ENCODE data around the gene IL1RAPL1.

Gene IL1RAPL1

DNA sequence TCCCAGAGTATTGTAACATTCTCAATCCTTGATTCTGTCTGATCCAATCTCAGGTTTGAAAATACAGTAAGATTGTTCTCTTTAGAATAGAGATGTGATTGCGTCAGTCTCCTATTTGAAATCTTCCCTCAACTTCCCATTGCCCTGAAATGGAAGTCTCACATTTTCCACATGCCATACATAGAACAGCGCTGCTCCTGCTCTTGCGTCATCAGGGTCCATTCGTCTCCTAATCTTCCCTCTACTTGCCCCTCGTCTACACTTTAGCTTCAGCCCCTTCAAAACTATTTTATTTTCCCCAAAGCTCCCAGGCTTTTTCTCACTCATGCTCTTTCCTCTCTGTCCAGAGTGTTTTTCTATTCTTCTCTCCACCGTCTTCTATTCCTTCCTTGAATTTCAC is 1326.4 kb downstream of the IL1RAPL1 start:
- Histone ChIP-seq H3K79me2 (ENCODE audit: insufficient read depth, low read length) (no peaks in the 10 kb centered on the region), H3K4me3 (ENCODE audit: low read length, poor library complexity, severe bottlenecking) (no peak overlapping the region), H4K20me1 (ENCODE audit: insufficient read depth, low read length, poor library complexity, severe bottlenecking) (no peaks in the 10 kb centered on the region), H3K27me3 (ENCODE audit: insufficient read depth, low read length, poor library complexity, severe bottlenecking) (no peaks in the 10 kb centered on the region), H3K9me3 (ENCODE audit: insufficient read depth, low read depth, low read length) (no peaks in the 10 kb centered on the region), H3F3A (ENCODE audit: low read depth) (no peaks in the 10 kb centered on the region), H2AFZ (ENCODE audit: low read length) (no peak overlapping the region), H3K9me2 (replicated peaks; ENCODE audit: low read depth, low read length) (no peaks in the 10 kb centered on the region), H3K9ac (ENCODE audit: low read depth, low read length, poor library complexity, severe bottlenecking) (no peak overlapping the region), H3K4me1 (ENCODE audit: insufficient read depth, low read length, poor library complexity, severe bottlenecking) (no peaks in the 10 kb centered on the region), H3K4me2 (ENCODE audit: low read depth, low read length, poor library complexity, severe bottlenecking) (no peak overlapping the region), H3K36me3 (ENCODE audit: insufficient read depth, low read length) (no peaks in the 10 kb centered on the region)
- TF ChIP-seq EZH2phosphoT487 (IDR thresholded peaks at IDR 0.05; ENCODE audit: borderline replicate concordance), result no peak
- TF ChIP-seq, protein P1, sequence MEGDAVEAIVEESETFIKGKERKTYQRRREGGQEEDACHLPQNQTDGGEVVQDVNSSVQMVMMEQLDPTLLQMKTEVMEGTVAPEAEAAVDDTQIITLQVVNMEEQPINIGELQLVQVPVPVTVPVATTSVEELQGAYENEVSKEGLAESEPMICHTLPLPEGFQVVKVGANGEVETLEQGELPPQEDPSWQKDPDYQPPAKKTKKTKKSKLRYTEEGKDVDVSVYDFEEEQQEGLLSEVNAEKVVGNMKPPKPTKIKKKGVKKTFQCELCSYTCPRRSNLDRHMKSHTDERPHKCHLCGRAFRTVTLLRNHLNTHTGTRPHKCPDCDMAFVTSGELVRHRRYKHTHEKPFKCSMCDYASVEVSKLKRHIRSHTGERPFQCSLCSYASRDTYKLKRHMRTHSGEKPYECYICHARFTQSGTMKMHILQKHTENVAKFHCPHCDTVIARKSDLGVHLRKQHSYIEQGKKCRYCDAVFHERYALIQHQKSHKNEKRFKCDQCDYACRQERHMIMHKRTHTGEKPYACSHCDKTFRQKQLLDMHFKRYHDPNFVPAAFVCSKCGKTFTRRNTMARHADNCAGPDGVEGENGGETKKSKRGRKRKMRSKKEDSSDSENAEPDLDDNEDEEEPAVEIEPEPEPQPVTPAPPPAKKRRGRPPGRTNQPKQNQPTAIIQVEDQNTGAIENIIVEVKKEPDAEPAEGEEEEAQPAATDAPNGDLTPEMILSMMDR (conservative IDR thresholded peaks at IDR 0.05; ENCODE audit: low read length), result no peak

GRCh38 chrX:29922607-29923006 is 1335.4 kb downstream of the IL1RAPL1 start:
- Histone ChIP-seq H3F3A (ENCODE audit: low read depth) (no peaks in the 10 kb centered on the region), H3K4me2 (ENCODE audit: low read depth, low read length, poor library complexity, severe bottlenecking) (no peak overlapping the region), H3K27me3 (ENCODE audit: insufficient read depth, low read length, poor library complexity, severe bottlenecking) (no peaks in the 10 kb centered on the region), H3K4me3 (ENCODE audit: low read length, poor library complexity, severe bottlenecking) (no peak overlapping the region), H3K36me3 (ENCODE audit: insufficient read depth, low read length) (no peaks in the 10 kb centered on the region), H3K79me2 (ENCODE audit: insufficient read depth, low read length) (no peaks in the 10 kb centered on the region), H3K9me2 (replicated peaks; ENCODE audit: low read depth, low read length) (no peaks in the 10 kb centered on the region), H3K9ac (ENCODE audit: low read depth, low read length, poor library complexity, severe bottlenecking) (no peak overlapping the region), H3K9me3 (ENCODE audit: insufficient read depth, low read depth, low read length) (no peaks in the 10 kb centered on the region), H2AFZ (ENCODE audit: low read length) (no peak overlapping the region), H4K20me1 (ENCODE audit: insufficient read depth, low read length, poor library complexity, severe bottlenecking) (no peaks in the 10 kb centered on the region), H3K4me1 (ENCODE audit: insufficient read depth, low read length, poor library complexity, severe bottlenecking) (no peaks in the 10 kb centered on the region)
- TF ChIP-seq, protein P1 (conservative IDR thresholded peaks at IDR 0.05; ENCODE audit: low read length), result no peak
- TF ChIP-seq EZH2phosphoT487 (IDR thresholded peaks at IDR 0.05; ENCODE audit: borderline replicate concordance), result no peak

GRCh38 chrX:29926056-29926455 is 1338.8 kb downstream of the IL1RAPL1 start:
- TF ChIP-seq EZH2phosphoT487 (IDR thresholded peaks at IDR 0.05; ENCODE audit: borderline replicate concordance), result no peak
- TF ChIP-seq, protein P1 (conservative IDR thresholded peaks at IDR 0.05; ENCODE audit: low read length), result no peak
- no peaks in the 10 kb centered on the region for H3K4me1 ChIP-seq (ENCODE audit: insufficient read depth, low read length, poor library complexity, severe bottlenecking)
- H4K20me1 ChIP-seq (ENCODE audit: insufficient read depth, low read length, poor library complexity, severe bottlenecking), result no peaks in the 10 kb centered on the region
- no peak overlapping the region for H3K4me3 ChIP-seq (ENCODE audit: low read length, poor library complexity, severe bottlenecking)
- no peaks in the 10 kb centered on the region for H3F3A ChIP-seq (ENCODE audit: low read depth)
- H3K36me3 ChIP-seq (ENCODE audit: insufficient read depth, low read length), result no peaks in the 10 kb centered on the region
- no peaks in the 10 kb centered on the region for H3K9me3 ChIP-seq (ENCODE audit: insufficient read depth, low read depth, low read length)
- H3K27me3 ChIP-seq (ENCODE audit: insufficient read depth, low read length, poor library complexity, severe bottlenecking), result no peaks in the 10 kb centered on the region
- no peaks in the 10 kb centered on the region for H3K9me2 ChIP-seq (replicated peaks; ENCODE audit: low read depth, low read length)
- no peaks in the 10 kb centered on the region for H3K79me2 ChIP-seq (ENCODE audit: insufficient read depth, low read length)
- H2AFZ ChIP-seq (ENCODE audit: low read length), result no peak overlapping the region
- no peak overlapping the region for H3K4me2 ChIP-seq (ENCODE audit: low read depth, low read length, poor library complexity, severe bottlenecking)
- H3K9ac ChIP-seq (ENCODE audit: low read depth, low read length, poor library complexity, severe bottlenecking), result no peak overlapping the region
